GM19395 (cell line): ENCODE measurements around the gene STIP1.
A peak's percentile ranks its signal among the peaks of the same experiment; 100 is the strongest.

Source experiments
- ATAC-seq: cut with Tn5 transposase; IDR thresholded peaks from one replicate; pipeline ENCODE4 v1.9.1; 2021; ENCODE audit warnings: mild to moderate bottlenecking, moderate library complexity; ENCODE audit not compliant: unreplicated experiment

The STIP1 gene

GRCh38 chr11:64220798-64221197 is 34.8 kb downstream of the STIP1 start:
- ATAC-seq = no peak

- no peak for ATAC-seq
These were observed 36.7 kb downstream of the STIP1 start for GRCh38 chr11:64222651-64223000.

DNA sequence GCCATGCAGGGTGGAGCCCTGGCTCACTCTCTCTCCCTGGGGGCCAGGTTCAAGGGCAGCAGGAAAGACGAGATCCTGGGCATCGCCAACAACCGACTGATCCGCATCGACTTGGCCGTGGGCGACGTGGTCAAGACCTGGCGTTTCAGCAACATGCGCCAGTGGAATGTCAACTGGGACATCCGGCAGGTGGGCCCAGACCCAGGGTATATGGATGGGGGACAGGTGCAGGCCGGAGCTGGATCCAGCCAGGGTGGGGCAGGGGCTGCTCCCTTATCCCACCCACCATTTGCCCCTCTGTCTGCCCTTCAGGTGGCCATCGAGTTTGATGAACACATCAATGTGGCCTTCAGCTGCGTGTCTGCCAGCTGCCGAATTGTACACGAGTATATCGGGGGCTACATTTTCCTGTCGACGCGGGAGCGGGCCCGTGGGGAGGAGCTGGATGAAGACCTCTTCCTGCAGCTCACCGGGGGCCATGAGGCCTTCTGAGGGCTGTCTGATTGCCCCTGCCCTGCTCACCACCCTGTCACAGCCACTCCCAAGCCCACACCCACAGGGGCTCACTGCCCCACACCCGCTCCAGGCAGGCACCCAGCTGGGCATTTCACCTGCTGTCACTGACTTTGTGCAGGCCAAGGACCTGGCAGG is 37.2 kb downstream of the STIP1 start:
- ATAC-seq = no peak

DNA sequence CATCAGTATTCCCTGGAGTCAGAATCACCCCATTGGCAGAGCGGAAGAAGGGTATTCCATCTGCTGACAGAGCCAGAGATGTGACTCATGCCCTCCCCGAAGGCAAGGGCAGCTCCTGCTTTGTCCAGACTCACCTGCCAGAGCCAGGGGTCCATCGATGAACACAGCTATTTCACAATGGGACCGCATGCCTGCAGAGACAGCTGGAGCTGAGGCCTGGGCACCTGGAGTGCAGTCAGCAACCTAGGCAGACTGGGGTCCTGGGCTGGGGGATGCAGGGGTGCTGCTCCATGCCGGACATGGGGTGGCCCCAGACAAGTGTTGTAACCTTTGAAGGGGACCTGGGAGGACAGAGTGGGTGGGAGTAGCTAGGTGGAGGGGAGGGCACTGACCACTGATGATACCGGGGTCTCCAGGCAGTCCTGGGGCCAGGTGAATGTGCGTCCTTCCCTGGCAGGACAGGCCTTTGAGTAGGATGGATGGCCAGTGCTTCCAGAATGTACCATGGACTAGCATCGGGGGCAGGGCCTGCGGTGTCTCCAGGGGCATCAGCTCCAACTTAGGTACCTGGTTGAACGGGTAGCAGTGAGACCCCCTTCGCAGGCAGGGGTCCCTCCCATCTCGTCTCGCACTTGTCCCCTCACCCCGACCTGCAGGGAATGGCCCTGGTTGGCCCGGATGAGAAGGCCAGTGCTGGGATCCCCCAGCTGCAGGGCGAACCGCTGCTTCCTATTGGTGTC is 38.4 kb downstream of the STIP1 start:
- no peak for ATAC-seq

GRCh38 chr11:64224891-64225607 is 39.1 kb downstream of the STIP1 start:
- no peak for ATAC-seq

- ATAC-seq = peak; percentile 43
These were observed 39.9 kb downstream of the STIP1 start, which contains the start of the genes NUDT22 and TRPT1 for GRCh38 chr11:64225608-64226506. Gene NUDT22 (plus strand): TSS chr11:64226274. CDS start chr11:64226653, 379 bp downstream. Gene TRPT1 (minus strand): TSS chr11:64226186. CDS start chr11:64225860, 326 bp downstream.

DNA sequence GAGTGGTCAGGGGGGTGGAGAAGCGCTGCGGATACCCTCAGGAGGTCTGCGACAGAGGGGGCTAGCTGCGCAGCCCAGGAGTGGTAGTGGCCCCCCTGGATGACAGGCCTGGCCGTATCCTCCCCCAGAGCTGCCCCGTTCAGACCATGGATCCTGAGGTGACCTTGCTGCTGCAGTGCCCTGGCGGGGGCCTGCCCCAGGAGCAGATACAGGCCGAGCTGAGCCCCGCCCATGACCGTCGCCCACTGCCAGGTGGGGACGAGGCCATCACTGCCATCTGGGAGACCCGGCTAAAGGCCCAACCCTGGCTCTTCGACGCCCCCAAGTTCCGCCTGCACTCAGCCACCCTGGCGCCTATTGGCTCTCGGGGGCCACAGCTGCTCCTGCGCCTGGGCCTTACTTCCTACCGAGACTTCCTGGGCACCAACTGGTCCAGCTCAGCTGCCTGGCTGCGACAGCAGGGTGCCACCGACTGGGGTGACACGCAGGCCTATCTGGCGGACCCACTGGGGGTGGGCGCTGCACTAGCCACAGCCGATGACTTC is 40.6 kb downstream of the STIP1 start:
- ATAC-seq = no peak

- no peak for ATAC-seq
These were observed 41.5 kb downstream of the STIP1 start for GRCh38 chr11:64227405-64227956.

DNA sequence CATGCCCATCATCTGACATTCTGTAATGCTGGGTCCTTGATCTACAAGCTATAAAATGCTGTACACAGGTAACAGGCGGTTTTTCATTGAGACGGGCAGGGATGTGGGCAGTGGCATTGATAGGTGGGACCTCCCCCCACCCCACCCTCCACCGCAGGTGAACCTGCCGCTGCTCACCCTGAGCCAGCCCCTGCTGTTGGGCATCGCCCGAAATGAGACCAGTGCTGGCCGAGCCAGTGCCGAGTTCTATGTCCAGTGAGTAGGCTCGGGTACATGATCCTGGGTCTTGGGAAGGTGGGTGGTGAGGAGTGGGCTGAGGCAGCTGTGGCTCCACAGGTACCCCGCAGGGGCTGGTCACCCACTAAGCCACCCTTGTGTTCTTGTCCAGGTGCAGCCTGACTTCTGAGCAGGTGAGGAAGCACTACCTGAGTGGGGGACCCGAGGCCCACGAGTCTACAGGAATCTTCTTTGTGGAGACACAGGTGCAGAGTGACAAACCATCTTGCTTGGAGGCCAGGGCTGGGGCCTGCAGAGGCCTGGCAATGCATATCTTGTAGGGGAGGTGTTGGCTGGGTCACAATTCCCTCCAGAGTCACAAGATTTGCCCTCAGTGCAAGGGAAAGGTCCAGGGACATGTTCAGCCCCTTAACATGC is 43.2 kb downstream of the STIP1 start:
- ATAC-seq = no peak

GRCh38 chr11:64229744-64230170 is 43.8 kb downstream of the STIP1 start:
- no peak for ATAC-seq

DNA sequence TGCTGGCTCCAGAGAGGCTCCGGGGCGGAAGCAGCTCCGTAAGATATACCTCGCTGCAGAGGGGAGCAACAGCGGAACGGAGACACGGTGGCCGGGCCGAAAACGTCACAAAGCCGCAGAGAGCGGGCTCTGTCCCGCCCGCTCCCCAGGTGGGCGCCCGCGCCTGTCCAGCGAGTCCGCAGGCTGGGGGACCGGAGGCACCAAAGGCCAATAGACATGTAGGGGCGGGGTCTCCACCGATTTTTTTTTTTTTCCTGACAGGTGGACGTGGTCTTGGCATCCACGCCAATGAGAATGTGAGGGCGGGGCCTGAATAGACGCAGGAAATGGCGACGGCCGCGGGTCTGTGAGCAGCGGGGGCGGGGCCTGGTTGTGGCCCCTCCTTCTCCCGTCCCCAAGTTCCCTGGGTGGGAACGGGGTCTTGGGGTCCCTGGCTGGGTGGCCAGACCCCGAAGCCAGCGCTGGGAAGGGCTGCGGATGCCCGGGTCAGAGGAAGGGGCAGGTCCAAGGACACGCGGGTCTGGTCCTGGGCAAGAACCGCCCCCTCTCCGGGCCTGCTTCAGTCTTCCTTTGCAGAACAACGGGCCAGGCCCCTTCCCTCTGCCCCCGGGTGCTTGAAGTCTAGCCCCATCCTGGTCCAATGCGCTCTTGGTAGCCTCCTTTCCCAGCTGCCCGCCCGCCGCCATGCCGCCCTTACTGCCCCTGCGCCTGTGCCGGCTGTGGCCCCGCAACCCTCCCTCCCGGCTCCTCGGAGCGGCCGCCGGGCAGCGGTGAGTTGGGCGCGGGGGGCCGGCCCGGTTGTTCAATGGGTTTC is 44.4 kb downstream of the STIP1 start, which contains the start of gene DNAJC4:
DNAJC4 (plus strand) TSS at position 378 of the 814 bp plus-strand sequence; CDS start at position 685, 307 bp downstream.
- ATAC-seq = peak; percentile 46

GRCh38 chr11:64230985-64231365 is 45.0 kb downstream of the STIP1 start:
- ATAC-seq = no peak

GRCh38 chr11:64231546-64231945 is 45.6 kb downstream of the STIP1 start:
- no peak for ATAC-seq

DNA sequence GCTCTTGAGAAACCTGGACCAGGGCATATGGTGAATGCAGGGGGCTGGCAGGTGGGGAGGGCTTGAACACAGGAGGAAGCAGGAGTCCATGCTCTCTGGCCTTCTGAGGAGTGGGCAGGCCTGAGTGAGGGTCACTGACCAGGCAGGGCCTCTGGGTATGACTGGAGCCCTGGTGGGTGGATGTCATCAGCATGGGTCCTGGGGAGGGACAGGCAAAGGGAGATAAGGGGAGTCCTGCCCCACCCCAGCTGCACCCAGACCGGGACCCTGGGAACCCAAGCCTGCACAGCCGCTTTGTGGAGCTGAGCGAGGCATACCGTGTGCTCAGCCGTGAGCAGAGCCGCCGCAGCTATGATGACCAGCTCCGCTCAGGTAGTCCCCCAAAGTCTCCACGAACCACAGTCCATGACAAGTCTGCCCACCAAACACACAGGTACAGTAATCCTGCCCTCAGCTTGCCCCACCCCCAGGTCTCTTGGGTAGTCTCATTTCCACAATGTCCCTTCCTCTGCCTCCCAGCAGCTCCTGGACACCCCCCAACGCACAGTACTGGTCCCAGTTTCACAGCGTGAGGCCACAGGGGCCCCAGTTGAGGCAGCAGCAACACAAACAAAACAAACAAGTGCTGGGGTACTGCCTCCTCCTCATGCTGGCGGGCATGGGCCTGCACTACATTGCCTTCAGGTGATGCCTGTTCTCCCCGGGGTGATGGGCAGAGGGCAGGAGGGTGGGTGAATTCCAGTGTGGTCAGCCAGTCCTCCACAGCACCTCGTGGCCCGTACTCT is 46.4 kb downstream of the STIP1 start:
- no peak for ATAC-seq

DNA sequence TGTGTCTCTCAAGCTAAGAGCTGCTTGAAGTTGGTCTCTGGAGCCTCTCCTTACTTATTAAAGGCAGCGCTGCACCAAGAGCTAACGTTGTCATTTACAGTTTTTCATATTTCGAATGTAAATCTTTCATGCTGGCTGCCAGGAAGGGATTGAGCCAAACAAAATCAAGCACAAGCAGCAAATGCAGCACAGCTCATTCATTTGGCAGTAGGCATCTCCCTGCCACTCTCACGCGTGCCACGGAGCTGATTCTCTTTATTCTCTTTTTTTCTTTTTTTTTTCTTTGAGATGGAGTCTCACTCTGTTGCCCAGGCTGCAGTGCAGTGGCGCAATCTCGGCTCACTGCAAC is 47.0 kb downstream of the STIP1 start:
- no peak for ATAC-seq

- no peak for ATAC-seq
These were observed 48.1 kb downstream of the STIP1 start, which contains the start of gene VEGFB for GRCh38 chr11:64233913-64234586. Gene VEGFB (plus strand): TSS chr11:64234584. CDS start chr11:64234834, 250 bp downstream.

DNA sequence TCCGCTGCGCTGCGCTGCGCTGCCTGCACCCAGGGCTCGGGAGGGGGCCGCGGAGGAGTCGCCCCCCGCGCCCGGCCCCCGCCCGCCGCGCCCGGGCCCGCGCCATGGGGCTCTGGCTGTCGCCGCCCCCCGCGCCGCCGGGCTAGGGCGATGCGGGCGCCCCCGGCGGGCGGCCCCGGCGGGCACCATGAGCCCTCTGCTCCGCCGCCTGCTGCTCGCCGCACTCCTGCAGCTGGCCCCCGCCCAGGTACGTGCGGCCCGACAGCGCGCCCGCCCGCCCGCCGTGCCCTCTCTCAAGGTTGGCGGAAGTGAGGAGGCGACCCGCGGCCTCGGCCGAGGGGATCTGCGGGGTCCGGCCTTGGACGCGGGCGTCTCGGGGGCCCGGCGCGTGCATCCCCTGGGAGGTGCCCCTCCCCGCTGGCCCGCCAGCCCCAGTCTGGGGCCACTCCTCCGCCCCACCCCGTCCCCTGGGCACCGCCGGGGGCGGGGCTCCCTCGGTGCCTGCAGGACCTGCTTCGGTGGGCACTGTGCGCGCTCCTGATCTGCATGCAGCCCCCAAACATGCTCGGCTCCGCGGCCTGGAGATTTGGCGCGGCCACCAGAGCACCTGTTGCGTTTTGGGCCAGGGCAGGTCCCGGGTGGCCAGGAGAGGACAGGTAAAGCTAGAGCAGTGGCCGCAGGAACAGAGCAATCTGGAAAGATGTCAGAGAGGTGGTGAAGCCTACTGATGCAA is 48.8 kb downstream of the STIP1 start:
- no peak for ATAC-seq
